ENCODE data around the gene MME.
"Not testable (repeated sequence)": the region's sequence is repeated elsewhere in the genome, so short reads cannot be mapped to it uniquely, and the experiment has no call there.

Gene MME

GRCh38 chr3:155194973-155195957 is 115.1 kb downstream of the MME start:
- no peak for DNase-seq

- no peak for DNase-seq
These were observed 116.3 kb downstream of the MME start for GRCh38 chr3:155196131-155197021.

GRCh38 chr3:155197786-155198185 is 117.7 kb downstream of the MME start:
- DNase-seq, result no peak

GRCh38 chr3:155202626-155203025 is 122.5 kb downstream of the MME start:
- no peak for DNase-seq

GRCh38 chr3:155204851-155205250 is 124.7 kb downstream of the MME start:
- no peak for DNase-seq

- no peak for DNase-seq
These were observed 128.2 kb downstream of the MME start for GRCh38 chr3:155208183-155208800.

- DNase-seq, result no peak
These were observed 130.6 kb downstream of the MME start for GRCh38 chr3:155210736-155211135.

- DNase-seq, result no peak
These were observed 131.1 kb downstream of the MME start for GRCh38 chr3:155211266-155211665.

- DNase-seq, result no peak
These were observed 131.8 kb downstream of the MME start for GRCh38 chr3:155211940-155212339.

- not testable (repeated sequence) for DNase-seq
These were observed 135.9 kb downstream of the MME start for GRCh38 chr3:155216007-155216406.

- DNase-seq, result no peak
These were observed 137.5 kb downstream of the MME start for GRCh38 chr3:155217591-155217990.

GRCh38 chr3:155218462-155218861 is 138.3 kb downstream of the MME start:
- no peak for DNase-seq

GRCh38 chr3:155219106-155219505 is 139.0 kb downstream of the MME start:
- DNase-seq, result no peak

GRCh38 chr3:155225417-155225816 is 145.3 kb downstream of the MME start:
- no peak for DNase-seq

- DNase-seq, result no peak
These were observed 147.0 kb downstream of the MME start for GRCh38 chr3:155227141-155227540.

GRCh38 chr3:155228676-155229075 is 148.6 kb downstream of the MME start:
- DNase-seq, result no peak

- no peak for DNase-seq
These were observed 149.0 kb downstream of the MME start for GRCh38 chr3:155229086-155229485.

- no peak for DNase-seq
These were observed 150.3 kb downstream of the MME start for GRCh38 chr3:155230382-155230781.

- DNase-seq, result no peak
These were observed 151.7 kb downstream of the MME start for GRCh38 chr3:155231792-155232191.

GRCh38 chr3:155232605-155233004 is 152.5 kb downstream of the MME start:
- DNase-seq, result no peak

GRCh38 chr3:155233213-155233612 is 153.1 kb downstream of the MME start:
- no peak for DNase-seq

Measured in activated naive CD4-positive, alpha-beta T cell (primary cell).